ENCODE results near the gene USP28. TPM values are rescaled to one million over a fixed set of nuclear protein-coding genes. Genes with fewer than 3 reads are reported as not detected.

USP28 gene
- total and polyA plus RNA-seq, 7 experiments from 2014 or later, result 12.0 to 50.3 (median 19.0) TPM

GRCh38 chr11:113907152-113907551 is 31.8 kb upstream of the USP28 start:
- no peak for DNase-seq
- ATAC-seq, result no peak
- H3K4me1 ChIP-seq (ENCODE audit: control insufficient read depth in 2 of 2, insufficient read depth in 2 of 2, low read length in 2 of 2), result no peaks in the 10 kb centered on the region
- H3K27ac ChIP-seq (ENCODE audit: low read depth, low read length), result no peak overlapping the region
- Mint-ChIP-seq H3K27ac (no peak overlapping the region), H3K36me3 (no peaks in the 10 kb centered on the region), H3K4me1 (no peaks in the 10 kb centered on the region), H3K4me3 (no peak overlapping the region), H3K9me3 (no peaks in the 10 kb centered on the region), H3K27me3 (peaks cover 1 to 35% (median 4%) of the 10 kb centered on the region in 5 donors)
- ChIA-PET POLR2A (no interaction called here), CTCF (interaction anchor here (0.9 kb wide), 1 partner anchor 354 kb away, joined by 3 read pairs; no protein-coding TSS in a partner anchor)
- intact Hi-C loops (cut with micrococcal nuclease), result no loop called here
- H3K4me3 ChIP-seq (ENCODE audit: low read length), result no peak overlapping the region
- no peaks in the 10 kb centered on the region for H3K36me3 ChIP-seq (ENCODE audit: control insufficient read depth in 2 of 3, insufficient read depth in 3 of 3, low read length in 3 of 3)
- no peaks in the 10 kb centered on the region for H3K27me3 ChIP-seq (ENCODE audit: control insufficient read depth in 2 of 2, insufficient read depth in 2 of 2, low read length in 2 of 2)
- H3K9me3 ChIP-seq (ENCODE audit: control insufficient read depth in 2 of 3, low read length in 3 of 3), result no peaks in the 10 kb centered on the region

GRCh38 chr11:113906516-113906915 is 31.1 kb upstream of the USP28 start:
- Histone ChIP-seq H3K9me3 (ENCODE audit: control insufficient read depth in 2 of 3, low read length in 3 of 3) (no peaks in the 10 kb centered on the region), H3K27me3 (ENCODE audit: control insufficient read depth in 2 of 2, insufficient read depth in 2 of 2, low read length in 2 of 2) (no peaks in the 10 kb centered on the region), H3K4me3 (ENCODE audit: low read length) (no peak overlapping the region), H3K27ac (ENCODE audit: low read depth, low read length) (no peak overlapping the region), H3K4me1 (ENCODE audit: control insufficient read depth in 2 of 2, insufficient read depth in 2 of 2, low read length in 2 of 2) (no peaks in the 10 kb centered on the region), H3K36me3 (ENCODE audit: control insufficient read depth in 2 of 3, insufficient read depth in 3 of 3, low read length in 3 of 3) (no peaks in the 10 kb centered on the region)
- Mint-ChIP-seq H3K27me3 (peaks cover 0 to 38% (median 4%) of the 10 kb centered on the region in 5 donors), H3K27ac (no peak overlapping the region), H3K36me3 (no peaks in the 10 kb centered on the region), H3K9me3 (no peaks in the 10 kb centered on the region), H3K4me3 (no peak overlapping the region), H3K4me1 (no peaks in the 10 kb centered on the region)
- ATAC-seq (no peak), DNase-seq (no peak)
- ChIA-PET POLR2A (no interaction called here), CTCF (interaction anchor here (0.9 kb wide), 1 partner anchor 354 kb away, joined by 3 read pairs; no protein-coding TSS in a partner anchor)
- intact Hi-C loops (cut with micrococcal nuclease), result no loop called here

GRCh38 chr11:113906038-113906437 is 30.7 kb upstream of the USP28 start:
- H3K27me3 Mint-ChIP-seq, result peaks cover 0 to 40% (median 4%) of the 10 kb centered on the region in 5 donors
- Histone ChIP-seq H3K27me3 (ENCODE audit: control insufficient read depth in 2 of 2, insufficient read depth in 2 of 2, low read length in 2 of 2) (no peaks in the 10 kb centered on the region), H3K27ac (ENCODE audit: low read depth, low read length) (no peak overlapping the region), H3K9me3 (ENCODE audit: control insufficient read depth in 2 of 3, low read length in 3 of 3) (no peaks in the 10 kb centered on the region), H3K4me1 (ENCODE audit: control insufficient read depth in 2 of 2, insufficient read depth in 2 of 2, low read length in 2 of 2) (no peaks in the 10 kb centered on the region), H3K36me3 (ENCODE audit: control insufficient read depth in 2 of 3, insufficient read depth in 3 of 3, low read length in 3 of 3) (no peaks in the 10 kb centered on the region), H3K4me3 (ENCODE audit: low read length) (no peak overlapping the region)
- no peak for DNase-seq
- intact Hi-C loops (cut with micrococcal nuclease), result no loop called here
- ChIA-PET POLR2A (no interaction called here), CTCF (no interaction called here)
- no peaks in the 10 kb centered on the region for H3K36me3 Mint-ChIP-seq
- H3K27ac Mint-ChIP-seq, result no peak overlapping the region
- ATAC-seq, result no peak
- H3K4me3 Mint-ChIP-seq, result no peak overlapping the region
- no peaks in the 10 kb centered on the region for H3K4me1 Mint-ChIP-seq
- H3K9me3 Mint-ChIP-seq, result no peaks in the 10 kb centered on the region

GRCh38 chr11:113904379-113905101 is 29.2 kb upstream of the USP28 start, which contains the start of gene HTR3B:
Gene HTR3B (plus strand): TSS chr11:113904796. CDS start chr11:113904934, 138 bp downstream.
- POLR2A ChIA-PET, result no interaction called here
- H3K36me3 ChIP-seq (ENCODE audit: control insufficient read depth in 2 of 3, insufficient read depth in 3 of 3, low read length in 3 of 3), result no peaks in the 10 kb centered on the region
- no peak for ATAC-seq
- no peaks in the 10 kb centered on the region for H3K9me3 Mint-ChIP-seq
- no peak within 1 kb of the TSS for H3K27ac ChIP-seq (ENCODE audit: low read depth, low read length)
- intact Hi-C loops (cut with micrococcal nuclease), result no loop called here
- CTCF ChIA-PET, result no interaction called here
- H3K36me3 Mint-ChIP-seq, result no peaks in the 10 kb centered on the region
- H3K4me3 ChIP-seq (ENCODE audit: low read length), result no peak within 1 kb of the TSS
- H3K4me1 ChIP-seq (ENCODE audit: control insufficient read depth in 2 of 2, insufficient read depth in 2 of 2, low read length in 2 of 2), result no peaks in the 10 kb centered on the region
- H3K4me1 Mint-ChIP-seq, result no peaks in the 10 kb centered on the region
- DNase-seq, result no peak
- no peak within 1 kb of the TSS for H3K27ac Mint-ChIP-seq
- H3K9me3 ChIP-seq (ENCODE audit: control insufficient read depth in 2 of 3, low read length in 3 of 3), result no peaks in the 10 kb centered on the region
- no peak within 1 kb of the TSS for H3K4me3 Mint-ChIP-seq
- H3K27me3 Mint-ChIP-seq, result peaks cover 0 to 41% (median 4%) of the 10 kb centered on the region in 5 donors
- no peaks in the 10 kb centered on the region for H3K27me3 ChIP-seq (ENCODE audit: control insufficient read depth in 2 of 2, insufficient read depth in 2 of 2, low read length in 2 of 2)

- ChIA-PET POLR2A (no interaction called here), CTCF (interaction anchor here (0.6 to 2.1 kb wide), 2 partner anchors 301 to 360 kb away, joined by 7 to 8 read pairs; no protein-coding TSS in a partner anchor)
- intact Hi-C loops (cut with micrococcal nuclease), result no loop called here
- H3K36me3 Mint-ChIP-seq, result no peaks in the 10 kb centered on the region
- DNase-seq, result no peak
- Histone ChIP-seq H3K27ac (ENCODE audit: low read depth, low read length) (no peak overlapping the region), H3K36me3 (ENCODE audit: control insufficient read depth in 2 of 3, insufficient read depth in 3 of 3, low read length in 3 of 3) (no peaks in the 10 kb centered on the region), H3K27me3 (ENCODE audit: control insufficient read depth in 2 of 2, insufficient read depth in 2 of 2, low read length in 2 of 2) (no peaks in the 10 kb centered on the region), H3K9me3 (ENCODE audit: control insufficient read depth in 2 of 3, low read length in 3 of 3) (no peaks in the 10 kb centered on the region), H3K4me1 (ENCODE audit: control insufficient read depth in 2 of 2, insufficient read depth in 2 of 2, low read length in 2 of 2) (no peaks in the 10 kb centered on the region), H3K4me3 (ENCODE audit: low read length) (no peak overlapping the region)
- H3K27ac Mint-ChIP-seq, result no peak overlapping the region
- H3K27me3 Mint-ChIP-seq, result peaks cover 0 to 33% (median 4%) of the 10 kb centered on the region in 5 donors
- H3K4me3 Mint-ChIP-seq, result no peak overlapping the region
- peaks cover 0 to 2% (median 0%) of the 10 kb centered on the region in 7 donors for H3K4me1 Mint-ChIP-seq
- H3K9me3 Mint-ChIP-seq, result no peaks in the 10 kb centered on the region
- no peak for ATAC-seq
These were observed 25.8 kb upstream of the USP28 start for GRCh38 chr11:113901141-113901540.

- no peaks in the 10 kb centered on the region for H3K4me1 ChIP-seq (ENCODE audit: control insufficient read depth in 2 of 2, insufficient read depth in 2 of 2, low read length in 2 of 2)
- DNase-seq, result peak in 5 of 9 donors; percentile 24 to 42 (median 37)
- H3K36me3 Mint-ChIP-seq, result no peaks in the 10 kb centered on the region
- no peak overlapping the region for H3K4me3 ChIP-seq (ENCODE audit: low read length)
- intact Hi-C loops (cut with micrococcal nuclease), result loop anchor here (1.0 to 10.0 kb wide), 7 partner anchors 98 to 591 kb away; partner anchors contain the start of gene ZBTB16 (in 1 of the 2)
- peaks cover 0 to 4% (median 0%) of the 10 kb centered on the region in 7 donors for H3K4me1 Mint-ChIP-seq
- POLR2A ChIA-PET, result interaction anchor here (1.2 kb wide), 1 partner anchor 366 kb away, joined by 3 read pairs; no protein-coding TSS in a partner anchor
- H3K36me3 ChIP-seq (ENCODE audit: control insufficient read depth in 2 of 3, insufficient read depth in 3 of 3, low read length in 3 of 3), result no peaks in the 10 kb centered on the region
- H3K27ac ChIP-seq (ENCODE audit: low read depth, low read length), result no peak overlapping the region
- no peaks in the 10 kb centered on the region for H3K9me3 ChIP-seq (ENCODE audit: control insufficient read depth in 2 of 3, low read length in 3 of 3)
- peaks cover 0 to 9% (median 0%) of the 10 kb centered on the region in 5 donors for H3K27me3 Mint-ChIP-seq
- H3K27ac Mint-ChIP-seq, result no peak overlapping the region
- peak; percentile 80 for ATAC-seq
- CTCF ChIA-PET, result interaction anchor here (0.5 to 7.2 kb wide), 12 partner anchors 34 to 382 kb away, joined by 3 to 143 read pairs (median 4); no protein-coding TSS in a partner anchor
- no peaks in the 10 kb centered on the region for H3K27me3 ChIP-seq (ENCODE audit: control insufficient read depth in 2 of 2, insufficient read depth in 2 of 2, low read length in 2 of 2)
- H3K9me3 Mint-ChIP-seq, result no peaks in the 10 kb centered on the region
- no peak overlapping the region for H3K4me3 Mint-ChIP-seq
These were observed 20.9 kb upstream of the USP28 start for GRCh38 chr11:113896156-113896879.
